Activated B cell treated with CpG ODN at 0.5 μM for 24 hours (primary cell): ENCODE data around the gene MRPL48. TPM values are rescaled to one million over a fixed set of nuclear protein-coding genes. Genes with fewer than 3 reads are reported as not detected.

Experiments used
- ATAC-seq: fragments of 200-7000 bp; cut with Tn5 transposase; one replicate; pipeline ENCODE4 v1.10.0; 2021; ENCODE audit warnings: low read depth, mild to moderate bottlenecking, moderate library complexity
- CTCF ChIA-PET: fragments of 350-600 bp; sonication (Branson Sonifier 250); formaldehyde crosslinking; loops from one replicate; lab custom pipeline; 2021; ENCODE audit warnings: antibody characterized with exemption; lab: Charles Lee
- POLR2A ChIA-PET: fragments of 350-600 bp; sonication (Branson Sonifier 250); formaldehyde crosslinking; loops from one replicate; lab custom pipeline; 2021; ENCODE audit warnings: antibody characterized with exemption; lab: Charles Lee
- DNase-seq: peaks from one replicate; pipeline ENCODE4 v3.0.0; 2022
- H3K27ac Mint-ChIP-seq: one replicate; pipeline ENCODE4 v1.8.0; 2020; ENCODE audit warnings: mixed read lengths
- H3K27me3 Mint-ChIP-seq: one replicate; pipeline ENCODE4 v1.8.0; 2021; ENCODE audit warnings: mixed read lengths
- H3K36me3 Mint-ChIP-seq: one replicate; pipeline ENCODE4 v1.8.0; 2021; ENCODE audit warnings: low read depth, mixed read lengths
- H3K4me1 Mint-ChIP-seq: one replicate; pipeline ENCODE4 v1.8.0; 2021; ENCODE audit warnings: mixed read lengths
- H3K4me3 Mint-ChIP-seq: one replicate; pipeline ENCODE4 v1.8.0; 2020; ENCODE audit warnings: mild to moderate bottlenecking, mixed read lengths
- H3K9me3 Mint-ChIP-seq: one replicate; pipeline ENCODE4 v1.8.0; 2020; ENCODE audit warnings: mixed read lengths
- CTCF ChIP-seq: fragments of 200-600 bp; IDR thresholded peaks from one replicate; pipeline ENCODE4 v1.8.0; 2022; ENCODE audit warnings: antibody characterized with exemption, mild to moderate bottlenecking
- intact Hi-C: fragments of 100-400 bp; cut with micrococcal nuclease; formaldehyde crosslinking; loops from one replicate; pipeline ENCODE4 v1.15.1; 2024
- total RNA-seq: library from RNA; stranded (reverse); gene quantifications from 2 replicates; pipeline ENCODE4 v1.2.3, GENCODE V29; 2022

The MRPL48 gene
- total RNA-seq, 1 donor from 2014 or later: 38.3 TPM

- Mint-ChIP-seq H3K9me3 (no peaks in the 10 kb centered on the region), H3K27me3 (no peaks in the 10 kb centered on the region), H3K27ac (no peak overlapping the region), H3K4me1 (no peaks in the 10 kb centered on the region), H3K36me3 (peaks cover 52% of the 10 kb centered on the region), H3K4me3 (no peak overlapping the region)
- ATAC-seq (no peak), DNase-seq (no peak)
- TF ChIP-seq CTCF: no peak
- POLR2A ChIA-PET: no interaction called here
- intact Hi-C loops: no loop called here
- CTCF ChIA-PET: no interaction called here
Measured at GRCh38 chr11:73860202-73860601, 72.5 kb downstream of the MRPL48 start.

GRCh38 chr11:73862986-73863385, 75.3 kb downstream of the MRPL48 start:
- Mint-ChIP-seq H3K27ac (no peak overlapping the region), H3K36me3 (peaks cover 54% of the 10 kb centered on the region)

GRCh38 chr11:73866095-73866579, 78.5 kb downstream of the MRPL48 start:
- H3K4me1 Mint-ChIP-seq: no peaks in the 10 kb centered on the region
- no peak for TF ChIP-seq CTCF
- H3K36me3 Mint-ChIP-seq: peaks cover 50% of the 10 kb centered on the region
- POLR2A ChIA-PET: interaction anchor here (0.7 kb wide), 1 partner anchor 16 kb away, joined by 4 read pairs; no protein-coding TSS in a partner anchor
- H3K4me3 Mint-ChIP-seq: no peak overlapping the region
- intact Hi-C loops: no loop called here
- H3K27me3 Mint-ChIP-seq: no peaks in the 10 kb centered on the region
- no peak for DNase-seq
- no peak for ATAC-seq
- no peaks in the 10 kb centered on the region for H3K9me3 Mint-ChIP-seq
- CTCF ChIA-PET: no interaction called here
- H3K27ac Mint-ChIP-seq: no peak overlapping the region

More at GRCh38 chr11:73862986-73863385, 75.3 kb downstream of the MRPL48 start:
- ChIA-PET POLR2A (no interaction called here), CTCF (no interaction called here)
- intact Hi-C loops: no loop called here
- Mint-ChIP-seq H3K9me3 (no peaks in the 10 kb centered on the region), H3K4me1 (no peaks in the 10 kb centered on the region), H3K27me3 (no peaks in the 10 kb centered on the region), H3K4me3 (no peak overlapping the region)
- ATAC-seq (no peak), DNase-seq (no peak)
- no peak for TF ChIP-seq CTCF

- no peaks in the 10 kb centered on the region for H3K9me3 Mint-ChIP-seq
- POLR2A ChIA-PET: no interaction called here
- CTCF ChIA-PET: no interaction called here
- no peak for DNase-seq
- intact Hi-C loops: no loop called here
- H3K27me3 Mint-ChIP-seq: no peaks in the 10 kb centered on the region
- no peak for ATAC-seq
- TF ChIP-seq CTCF: no peak
- peaks cover 53% of the 10 kb centered on the region for H3K36me3 Mint-ChIP-seq
- no peak overlapping the region for H3K4me3 Mint-ChIP-seq
- no peak overlapping the region for H3K27ac Mint-ChIP-seq
- no peaks in the 10 kb centered on the region for H3K4me1 Mint-ChIP-seq
Measured at GRCh38 chr11:73866586-73866996, 78.9 kb downstream of the MRPL48 start.

GRCh38 chr11:73869332-73869949, 81.8 kb downstream of the MRPL48 start:
- ATAC-seq (no peak), DNase-seq (no peak)
- H3K27ac Mint-ChIP-seq: no peak overlapping the region

More at GRCh38 chr11:73869332-73869949, 81.8 kb downstream of the MRPL48 start:
- H3K36me3 Mint-ChIP-seq: peaks cover 60% of the 10 kb centered on the region
- H3K9me3 Mint-ChIP-seq: no peaks in the 10 kb centered on the region
- intact Hi-C loops: no loop called here
- peaks cover 4% of the 10 kb centered on the region for H3K4me1 Mint-ChIP-seq
- no peak for TF ChIP-seq CTCF
- ChIA-PET POLR2A (no interaction called here), CTCF (no interaction called here)
- H3K27me3 Mint-ChIP-seq: no peaks in the 10 kb centered on the region
- H3K4me3 Mint-ChIP-seq: no peak overlapping the region
